Measurements from ENCODE around the gene ALDH1L1. TPM values are rescaled to one million over a fixed set of nuclear protein-coding genes. Genes with fewer than 3 reads are reported as not detected.

ALDH1L1 gene
- total and polyA plus RNA-seq, 8 donors = 1.4 to 17.4 (median 5.2) TPM

DNA sequence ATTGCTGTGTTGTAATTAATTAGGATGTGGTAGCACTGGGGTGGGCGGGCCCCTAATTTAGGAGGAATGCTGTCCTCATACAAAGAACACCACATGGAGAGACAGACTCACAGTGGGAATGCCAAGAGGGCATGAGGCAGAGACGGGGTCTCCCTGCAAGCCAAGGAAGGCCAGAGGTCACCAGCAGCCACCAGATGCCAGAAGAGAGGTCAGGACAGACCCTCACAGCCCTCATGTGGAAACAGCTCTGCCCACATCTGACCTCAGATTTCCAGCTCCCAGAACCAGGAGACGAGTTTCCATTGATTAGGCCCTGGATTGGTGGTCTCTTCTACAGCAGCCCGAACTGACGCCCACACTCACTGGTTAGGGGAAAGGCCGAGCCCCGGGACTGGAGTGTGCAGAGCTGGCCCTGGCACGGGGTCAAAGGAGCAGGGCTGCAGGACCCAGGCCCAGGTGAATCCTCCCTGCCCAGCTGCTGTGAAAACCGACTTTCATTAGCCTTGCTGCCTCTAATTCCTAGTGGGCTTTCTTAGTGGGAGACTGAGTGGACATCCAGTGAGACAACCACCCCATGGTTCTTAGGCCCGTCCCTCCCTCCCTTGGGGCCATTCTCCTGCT is 53.5 kb downstream of the ALDH1L1 start:
- no peaks in the 10 kb centered on the region for H3K36me3 ChIP-seq
- no peak for TF ChIP-seq POLR2A (IDR thresholded peaks at IDR 0.05)
- no peak for TF ChIP-seq EP300 (IDR thresholded peaks at IDR 0.05)
- no peak for TF ChIP-seq POLR2AphosphoS5 (IDR thresholded peaks at IDR 0.05)
- no peak for TF ChIP-seq CTCF (IDR thresholded peaks at IDR 0.05)
- 77 to 92% (median 84%) methylated on average over 10 of the region's 10 CpGs for WGBS, 5 donors

GRCh38 chr3:126126286-126126685 is 54.1 kb downstream of the ALDH1L1 start:
- DNase-seq = peak in 1 of 2 donors; percentile 15
- Histone ChIP-seq H3K27me3 (no peaks in the 10 kb centered on the region), H3K4me3 (no peak overlapping the region), H3K36me3 (peaks cover 0 to 3% (median 0%) of the 10 kb centered on the region in 4 donors), H3K4me1 (peaks cover 6 to 20% (median 16%) of the 10 kb centered on the region in 4 donors), H3K27ac (no peak overlapping the region), H3K9me3 (no peaks in the 10 kb centered on the region)
- no peak for TF ChIP-seq POLR2AphosphoS5 (IDR thresholded peaks at IDR 0.05)
- no peak for TF ChIP-seq POLR2A (IDR thresholded peaks at IDR 0.05)
- no peak for TF ChIP-seq CTCF (IDR thresholded peaks at IDR 0.05)
- no peak for TF ChIP-seq EP300 (IDR thresholded peaks at IDR 0.05)
- 78 to 93% (median 89%) methylated on average over 7 to 12 of the region's 12 CpGs for WGBS, 5 donors
- intact Hi-C loops (cut with DNase I; ENCODE audit: low total_unique reads) = loop anchor here (10.0 kb wide), 1 partner anchor 269 kb away; the partner anchor contains the start of gene CFAP100

More for the DNA sequence above, 53.5 kb downstream of the ALDH1L1 start:
- Histone ChIP-seq H3K27ac (no peak overlapping the region), H3K27me3 (no peaks in the 10 kb centered on the region), H3K4me3 (no peak overlapping the region), H3K9me3 (no peaks in the 10 kb centered on the region), H3K4me1 (peaks cover 6 to 20% (median 16%) of the 10 kb centered on the region in 4 donors)
- DNase-seq = peak in 1 of 2 donors; percentile 16
- intact Hi-C loops (cut with DNase I; ENCODE audit: low total_unique reads) = loop anchor here (10.0 kb wide), 1 partner anchor 268 kb away; the partner anchor contains the start of gene CFAP100

DNA sequence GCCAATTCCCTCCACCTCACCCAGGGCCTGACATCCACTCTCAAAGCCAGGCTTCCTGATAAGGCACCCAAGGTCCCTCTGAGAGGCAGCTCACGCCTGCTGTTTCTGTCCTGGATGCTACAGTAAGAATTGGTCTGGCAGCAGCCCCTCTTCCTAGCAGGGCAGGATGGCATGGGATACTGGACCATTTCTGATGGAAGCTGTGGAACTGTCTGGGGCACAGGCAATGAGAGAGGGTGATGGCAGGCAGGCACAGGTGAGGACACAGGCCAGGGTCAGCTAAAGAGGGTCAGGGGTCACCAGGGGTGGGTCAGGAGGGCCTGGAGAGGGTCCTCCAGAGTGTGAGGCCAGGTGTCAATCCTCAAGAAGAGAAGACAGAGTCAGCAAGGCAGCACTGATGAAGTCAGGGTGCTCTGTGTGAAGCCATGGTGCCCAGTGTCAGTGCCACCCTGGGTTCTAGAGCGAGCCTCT is 54.6 kb downstream of the ALDH1L1 start:
- Histone ChIP-seq H3K4me1 (peaks cover 6 to 20% (median 16%) of the 10 kb centered on the region in 4 donors), H3K4me3 (no peak overlapping the region), H3K36me3 (peaks cover 0 to 3% (median 0%) of the 10 kb centered on the region in 4 donors), H3K9me3 (no peaks in the 10 kb centered on the region), H3K27me3 (no peaks in the 10 kb centered on the region), H3K27ac (no peak overlapping the region)
- intact Hi-C loops (cut with DNase I; ENCODE audit: low total_unique reads) = loop anchor here (10.0 kb wide), 1 partner anchor 269 kb away; the partner anchor contains the start of gene CFAP100
- no peak for TF ChIP-seq EP300 (IDR thresholded peaks at IDR 0.05)
- no peak for TF ChIP-seq POLR2A (IDR thresholded peaks at IDR 0.05)
- TF ChIP-seq CTCF (IDR thresholded peaks at IDR 0.05) = no peak
- no peak for TF ChIP-seq POLR2AphosphoS5 (IDR thresholded peaks at IDR 0.05)
- DNase-seq = peak in 1 of 2 donors; percentile 15
- 50 to 97% (median 69%) methylated on average over 2 of the region's 2 CpGs for WGBS, 5 donors

DNA sequence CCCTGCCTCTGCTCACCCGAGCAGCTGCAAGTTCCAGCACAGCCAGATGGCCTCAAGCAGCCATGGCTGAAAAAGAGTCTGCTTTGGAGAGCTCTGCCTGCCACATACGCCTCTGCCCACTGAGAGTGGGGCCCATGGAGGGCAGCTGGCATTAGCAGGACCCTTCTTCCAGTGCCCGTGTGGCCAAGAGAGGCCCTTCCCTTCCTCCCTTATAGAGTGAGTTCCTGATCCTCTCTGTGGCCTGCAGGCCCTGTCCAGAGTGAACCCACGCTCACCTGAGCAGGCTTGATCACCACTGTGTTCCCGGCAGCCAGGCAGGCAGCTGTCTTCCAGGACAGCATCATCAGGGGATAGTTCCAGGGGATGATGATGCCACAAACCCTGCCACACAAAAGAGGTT is 55.0 kb downstream of the ALDH1L1 start:
- intact Hi-C loops (cut with DNase I; ENCODE audit: low total_unique reads) = loop anchor here (10.0 kb wide), 1 partner anchor 269 kb away; the partner anchor contains the start of gene CFAP100
- DNase-seq = peak in 1 of 2 donors; percentile 13
- WGBS, 5 donors = 86 to 94% (median 91%) methylated on average over 5 of the region's 5 CpGs
- Histone ChIP-seq H3K9me3 (no peaks in the 10 kb centered on the region), H3K36me3 (peaks cover 0 to 3% (median 0%) of the 10 kb centered on the region in 4 donors), H3K4me3 (no peak overlapping the region), H3K4me1 (peaks cover 6 to 18% (median 15%) of the 10 kb centered on the region in 4 donors), H3K27ac (no peak overlapping the region), H3K27me3 (no peaks in the 10 kb centered on the region)
- no peak for TF ChIP-seq CTCF (IDR thresholded peaks at IDR 0.05)
- TF ChIP-seq EP300 (IDR thresholded peaks at IDR 0.05) = no peak
- no peak for TF ChIP-seq POLR2AphosphoS5 (IDR thresholded peaks at IDR 0.05)
- no peak for TF ChIP-seq POLR2A (IDR thresholded peaks at IDR 0.05)

All from stomach (tissue), 9 donors.